Body of pancreas (tissue), 4 donors: ENCODE results near the gene SMAD5.

Experiments
- CTCF ChIP-seq, 7 experiments: fragments of 450-650 bp in 4 of 7; fragments of 200-600 bp in 3 of 7; sonication (generic) in 3 of 7; IDR thresholded peaks; one replicate each; pipeline ENCODE4 v1.5.1; 2016 to 2019; ENCODE audit warnings: antibody characterized with exemption in 7 of 7
- POLR2A ChIP-seq, 3 donors: fragments of 450-650 bp; IDR thresholded peaks; one replicate each; pipeline ENCODE4 v1.6.1; 2016; ENCODE audit warnings: antibody characterized with exemption in 3 of 3, mild to moderate bottlenecking in 2 of 3

DNA sequence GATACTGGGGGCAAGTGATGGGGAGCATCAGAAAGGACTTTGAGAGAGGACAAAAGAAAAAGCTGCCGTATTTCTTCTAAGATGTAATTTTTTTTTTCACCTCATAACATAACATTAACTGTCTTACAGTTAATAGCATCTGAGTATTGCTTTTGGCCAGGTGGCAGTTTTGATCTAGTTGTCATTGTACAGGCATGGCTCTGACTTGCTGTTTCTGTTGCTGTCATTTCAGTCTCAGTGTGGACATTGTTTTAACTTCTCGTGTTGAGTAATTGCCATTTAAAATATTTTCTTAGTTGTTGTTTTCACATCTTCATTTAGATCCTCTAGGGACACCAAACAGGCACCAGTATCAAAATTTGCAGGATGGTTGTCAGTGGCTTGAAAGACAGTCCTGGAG, 12.4 kb downstream of the SMAD5 start:
- TF ChIP-seq CTCF (IDR thresholded peaks at IDR 0.05) (no peak), POLR2A (IDR thresholded peaks at IDR 0.05) (no peak)
